Suppressor macrophage (primary cell): ENCODE results near the gene IBTK.
"Not testable (repeated sequence)": the region's sequence is repeated elsewhere in the genome, so short reads cannot be mapped to it uniquely, and the experiment has no call there.

ENCODE experiments used
- DNase-seq, 4 experiments: peaks; one replicate each; pipeline ENCODE4 v3.0.0-alpha.2; 2020 to 2022
- total RNA-seq, 17 experiments: gene quantifications; one replicate each; lab custom pipeline; 2026; ENCODE audit warnings: mixed read lengths in 6 of 17, inconsistent platforms in 3 of 17; lab: John Stamatoyannopoulos, UW

Gene IBTK
- total RNA-seq = 131 to 263 (median 196) reads per million in 17 experiments

GRCh38 chr6:82247505-82248272 is at the start of gene IBTK:
Gene IBTK (minus strand): TSS chr6:82247744. CDS start chr6:82240486, 7,258 bp downstream.
- DNase-seq = peak; percentile 97 to 98 (median 98)

- no peak for DNase-seq
These were observed 36.3 kb upstream of the IBTK start for GRCh38 chr6:82283771-82284410.

GRCh38 chr6:82281550-82281949 is 34.0 kb upstream of the IBTK start:
- DNase-seq = not testable (repeated sequence)

GRCh38 chr6:82277686-82278085 is 30.1 kb upstream of the IBTK start:
- no peak for DNase-seq

GRCh38 chr6:82275686-82276085 is 28.1 kb upstream of the IBTK start:
- no peak for DNase-seq

- no peak for DNase-seq
These were observed 25.8 kb upstream of the IBTK start for GRCh38 chr6:82273295-82273694.

- DNase-seq = peak in 2 of 4 experiments; percentile 41 to 61
These were observed 23.5 kb upstream of the IBTK start for GRCh38 chr6:82270881-82271635.

- no peak for DNase-seq
These were observed 20.8 kb upstream of the IBTK start for GRCh38 chr6:82268301-82268846.

GRCh38 chr6:82264824-82265223 is 17.3 kb upstream of the IBTK start:
- no peak for DNase-seq

- no peak for DNase-seq
These were observed 16.8 kb upstream of the IBTK start for GRCh38 chr6:82264321-82264720.

- DNase-seq = no peak
These were observed 16.4 kb upstream of the IBTK start for GRCh38 chr6:82263916-82264315.

GRCh38 chr6:82260997-82261732 is 13.6 kb upstream of the IBTK start:
- DNase-seq = peak in 2 of 4 experiments; percentile 57 to 61

GRCh38 chr6:82259389-82259788 is 11.8 kb upstream of the IBTK start:
- DNase-seq = peak; percentile 43 to 71 (median 54)

GRCh38 chr6:82257088-82257774 is 9.7 kb upstream of the IBTK start:
- DNase-seq = no peak

GRCh38 chr6:82254722-82255121 is 7.2 kb upstream of the IBTK start:
- DNase-seq = not testable (repeated sequence)

GRCh38 chr6:82251942-82252341 is 4.4 kb upstream of the IBTK start:
- DNase-seq = peak; percentile 42 to 75 (median 54)

- DNase-seq = no peak
These were observed 2.1 kb upstream of the IBTK start for GRCh38 chr6:82249381-82250253.

GRCh38 chr6:82248273-82248735 is 760 bp upstream of the IBTK start:
- DNase-seq = peak; percentile 60 to 69 (median 62)

- DNase-seq = peak; percentile 71 to 81 (median 79)
These were observed 591 bp downstream of the IBTK start for GRCh38 chr6:82246802-82247504.

GRCh38 chr6:82246370-82246769 is 1.2 kb downstream of the IBTK start:
- DNase-seq = no peak
